ENCODE results near the gene NDRG3.

The NDRG3 gene

DNA sequence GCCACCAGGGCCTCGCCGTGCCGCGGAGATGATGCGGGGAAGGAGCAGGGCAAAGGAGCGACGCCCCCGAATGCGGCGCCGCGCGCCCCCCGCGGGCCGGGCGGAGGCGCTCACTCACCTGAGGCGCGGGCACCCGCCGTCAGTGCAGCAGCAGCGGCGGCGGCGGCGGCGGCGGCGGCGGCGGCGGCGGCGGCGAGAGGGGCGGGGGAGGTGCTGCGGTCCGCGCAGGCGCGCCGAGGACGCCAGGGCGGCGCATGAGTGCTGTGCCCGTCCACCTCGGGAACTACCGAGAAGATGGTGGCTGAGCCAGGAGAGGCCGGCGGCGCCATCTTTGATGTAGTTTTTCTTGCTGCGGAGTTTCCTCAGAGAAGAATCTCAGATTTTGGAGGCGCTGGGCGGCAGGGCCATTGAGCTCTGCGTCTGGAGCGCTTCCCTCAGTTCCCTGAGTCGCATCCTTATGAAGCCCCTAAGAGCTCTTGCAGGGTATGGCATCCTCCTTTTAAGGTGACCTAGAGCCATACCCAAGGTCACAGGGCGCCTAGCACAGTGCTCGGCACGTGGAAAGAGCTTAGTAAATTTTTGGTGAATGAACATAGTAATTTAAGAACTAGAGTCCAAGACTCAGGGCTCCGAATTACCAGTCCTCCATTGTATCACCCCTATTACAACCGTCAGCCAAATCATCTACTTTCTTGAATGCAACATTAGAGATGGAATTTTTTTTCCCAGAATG is at the start of gene NDRG3:
Gene NDRG3, minus strand, starts transcription at position 164 of the 733 bp plus-strand sequence. CDS start 24,355 bp downstream, outside the sequence.
- DNase-seq (ENCODE audit: low read depth in 2 of 2), result peak; percentile 85

DNA sequence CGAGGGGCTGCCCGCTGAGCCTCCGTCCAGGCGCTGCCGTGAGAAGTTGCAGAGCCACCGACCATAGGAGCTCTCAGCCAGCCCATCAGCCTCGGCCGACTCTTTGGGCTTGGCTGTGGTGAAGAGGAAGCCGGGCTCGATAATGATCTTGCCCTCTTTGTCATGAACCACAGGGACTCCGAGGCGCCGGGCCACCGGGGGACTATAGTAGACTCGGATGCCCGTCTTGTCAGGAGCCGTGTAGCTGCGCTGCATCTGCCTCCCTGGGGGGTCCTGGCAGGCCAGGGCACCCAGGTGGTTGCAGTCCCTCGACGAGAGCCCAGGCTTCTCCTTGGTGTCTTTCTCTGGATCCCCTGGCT is 48.2 kb upstream of the NDRG3 start:
- no peak for DNase-seq (ENCODE audit: low read depth in 2 of 2)

DNA sequence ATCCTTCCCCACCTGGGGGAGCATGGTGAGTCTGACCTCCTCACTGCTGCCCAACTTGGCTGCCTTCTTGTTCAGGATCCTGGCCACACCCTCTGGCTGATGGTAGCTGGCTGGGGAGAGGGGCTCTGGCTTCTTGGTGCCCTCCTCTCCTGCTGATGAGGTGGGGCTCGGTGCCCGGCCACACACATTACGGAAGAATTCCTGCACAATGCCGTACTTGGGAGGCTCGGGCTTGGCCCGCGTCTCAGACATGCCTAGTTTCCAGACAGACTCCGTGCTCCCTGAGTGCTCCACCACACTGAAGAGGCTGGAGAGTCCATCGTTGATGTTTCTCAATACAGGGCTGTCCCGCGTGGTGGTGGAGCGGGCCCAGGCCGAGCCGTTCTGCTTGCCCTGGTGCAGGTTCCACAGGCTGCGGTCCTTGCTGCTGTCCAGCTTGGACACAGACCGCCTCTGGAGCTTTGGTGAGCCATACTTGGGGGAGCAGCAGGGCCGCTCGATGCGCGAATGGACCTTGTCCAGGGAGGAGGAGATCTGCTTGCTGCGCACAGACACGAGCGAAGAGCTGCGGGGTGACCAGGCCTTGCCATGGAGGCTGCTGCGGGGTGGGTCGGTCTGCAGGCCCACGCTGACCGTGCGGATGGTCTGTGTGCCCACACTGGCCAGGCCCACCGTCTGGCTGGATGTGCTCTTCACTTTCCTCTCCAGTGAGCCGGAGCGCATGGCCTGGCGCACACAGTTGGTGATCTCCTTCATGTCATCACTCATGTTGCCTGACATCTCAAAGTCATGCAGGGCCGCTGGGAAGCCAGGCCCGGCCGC is 47.6 kb upstream of the NDRG3 start:
- DNase-seq (ENCODE audit: low read depth in 2 of 2), result no peak

DNA sequence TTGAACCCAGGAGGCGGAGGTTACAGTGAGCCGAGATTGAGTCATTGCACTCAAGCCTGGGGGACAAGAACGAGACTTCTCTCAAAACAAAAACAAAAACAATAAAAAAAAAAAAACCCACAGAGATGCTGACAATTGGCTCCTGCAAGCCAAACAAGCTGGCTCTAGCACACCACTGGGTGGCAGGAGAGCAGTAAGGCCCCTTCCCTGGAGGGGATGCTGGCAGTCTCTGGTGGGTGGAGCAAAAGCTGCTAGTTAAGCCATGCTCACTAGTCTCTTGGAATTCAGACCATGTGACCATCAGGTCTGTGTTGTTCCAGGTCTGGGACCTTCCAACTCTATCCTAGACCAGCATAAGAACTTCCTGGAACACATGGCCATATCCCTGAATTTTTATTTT is 46.5 kb upstream of the NDRG3 start:
- DNase-seq (ENCODE audit: low read depth in 2 of 2), result no peak

DNA sequence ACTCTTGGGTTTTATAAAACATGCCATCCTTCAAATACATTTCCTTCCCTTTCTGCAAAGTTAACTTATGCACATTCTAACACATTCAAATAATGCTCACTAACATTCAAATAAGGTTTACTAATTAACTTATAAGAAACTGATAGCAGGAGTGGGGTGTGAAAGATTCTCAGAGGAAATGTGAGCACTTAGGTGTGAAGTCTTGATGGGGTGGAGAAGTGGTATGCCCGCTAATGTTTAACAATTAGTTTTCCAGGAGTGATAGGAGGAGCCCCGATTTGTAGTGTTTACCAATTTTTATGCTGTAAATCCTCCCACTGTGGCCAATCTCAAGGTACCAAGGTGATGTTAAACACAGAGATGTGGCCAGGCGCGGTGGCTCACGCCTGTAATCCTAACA is 46.0 kb upstream of the NDRG3 start:
- no peak for DNase-seq (ENCODE audit: low read depth in 2 of 2)

DNA sequence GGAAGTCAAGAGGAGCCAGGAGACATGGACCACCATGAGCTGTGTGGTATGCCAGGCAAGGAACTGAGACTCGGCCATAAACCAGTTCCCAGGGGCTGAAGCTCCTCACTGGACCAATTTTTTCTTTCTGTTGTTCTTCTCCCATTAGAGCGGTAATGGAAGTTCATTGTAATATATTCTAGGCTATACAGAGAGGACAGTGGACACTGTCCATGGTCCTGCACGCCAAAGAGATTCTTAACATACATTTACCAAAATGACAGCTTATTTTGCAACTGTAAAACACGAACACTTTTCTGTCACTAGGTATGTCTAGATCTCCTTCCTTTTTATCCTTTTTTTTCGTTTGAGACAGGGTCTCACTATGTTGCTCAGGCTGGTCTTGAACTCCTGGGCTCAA is 40.8 kb upstream of the NDRG3 start:
- DNase-seq (ENCODE audit: low read depth in 2 of 2), result no peak

DNA sequence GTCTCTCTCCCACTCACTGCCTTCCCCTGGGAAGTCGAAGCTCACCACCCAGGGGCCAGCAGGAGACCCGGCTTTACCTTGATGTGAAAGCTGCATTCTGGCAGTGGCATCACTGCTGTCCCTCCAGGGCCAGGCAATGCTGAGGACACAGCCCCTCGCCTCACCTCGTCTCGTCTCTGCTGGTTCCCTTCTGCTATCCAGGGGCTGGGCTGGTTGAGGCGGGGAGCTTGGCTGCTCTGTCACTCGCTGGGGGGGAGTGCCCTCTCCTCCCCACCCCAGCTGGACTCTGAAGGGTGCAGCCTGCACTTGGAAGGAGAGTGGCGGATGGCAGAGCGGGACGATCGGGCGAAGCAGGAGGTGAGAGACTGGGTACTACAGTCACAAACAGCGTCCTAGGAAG is 40.4 kb upstream of the NDRG3 start:
- DNase-seq (ENCODE audit: low read depth in 2 of 2), result no peak

DNA sequence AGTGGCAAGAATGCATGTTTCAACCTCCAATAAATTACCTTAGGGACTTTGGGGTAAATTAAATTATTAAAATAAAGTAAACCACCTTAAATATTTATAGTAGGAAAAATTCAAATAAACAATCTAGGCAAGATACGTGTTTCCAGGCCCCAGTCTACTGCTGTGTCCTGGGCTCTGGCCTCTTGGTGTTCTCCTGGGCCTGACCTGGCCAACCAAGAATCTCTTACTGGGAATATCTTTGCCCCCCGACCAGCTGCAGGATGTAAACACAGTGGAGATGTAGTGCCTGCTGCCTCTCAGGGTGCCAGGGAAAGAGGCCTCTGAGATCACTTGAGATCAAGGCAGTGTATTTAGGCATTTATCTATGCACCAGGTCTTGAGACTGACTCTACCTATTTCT is 39.4 kb upstream of the NDRG3 start:
- no peak for DNase-seq (ENCODE audit: low read depth in 2 of 2)

DNA sequence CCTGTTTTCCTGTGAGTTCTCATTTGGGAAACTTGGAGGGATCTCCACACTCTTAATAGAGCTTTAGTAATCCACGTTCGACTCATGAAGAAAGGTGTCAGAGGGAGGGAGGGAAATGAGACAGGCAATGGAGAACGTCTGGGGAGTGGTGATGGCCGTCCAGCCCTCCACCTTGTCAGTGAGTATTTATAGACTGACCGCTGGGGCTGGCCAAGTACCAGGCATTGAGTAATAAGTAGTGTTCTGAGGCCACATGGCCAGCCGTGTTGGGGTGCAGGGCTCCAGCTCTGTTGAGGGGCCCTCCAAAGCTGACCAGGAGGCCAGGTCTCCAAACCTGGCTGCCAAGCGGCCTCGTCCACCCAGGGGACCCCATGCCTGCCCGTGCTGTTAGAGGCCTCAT is 39.0 kb upstream of the NDRG3 start:
- DNase-seq (ENCODE audit: low read depth in 2 of 2), result no peak

DNA sequence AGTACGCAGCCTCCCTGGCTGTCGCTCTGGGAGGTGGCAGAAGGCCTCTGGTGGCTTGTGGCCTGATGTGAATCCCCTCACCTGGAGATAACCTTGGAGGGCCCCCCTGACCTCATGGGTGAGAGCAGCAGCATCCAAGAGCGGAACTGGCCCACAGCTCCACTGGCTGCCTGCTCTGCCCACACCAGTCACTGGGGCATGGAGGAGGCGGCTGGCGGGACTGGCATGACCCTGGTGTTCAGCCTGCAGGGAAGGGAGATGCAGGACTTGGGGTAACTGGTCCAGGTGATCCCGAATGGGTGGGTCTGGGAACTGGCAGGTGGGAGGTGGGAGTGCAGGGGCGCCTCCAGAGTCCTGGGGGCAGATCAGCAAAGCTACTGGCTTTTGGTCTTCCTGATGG is 38.2 kb upstream of the NDRG3 start:
- DNase-seq (ENCODE audit: low read depth in 2 of 2), result no peak

DNA sequence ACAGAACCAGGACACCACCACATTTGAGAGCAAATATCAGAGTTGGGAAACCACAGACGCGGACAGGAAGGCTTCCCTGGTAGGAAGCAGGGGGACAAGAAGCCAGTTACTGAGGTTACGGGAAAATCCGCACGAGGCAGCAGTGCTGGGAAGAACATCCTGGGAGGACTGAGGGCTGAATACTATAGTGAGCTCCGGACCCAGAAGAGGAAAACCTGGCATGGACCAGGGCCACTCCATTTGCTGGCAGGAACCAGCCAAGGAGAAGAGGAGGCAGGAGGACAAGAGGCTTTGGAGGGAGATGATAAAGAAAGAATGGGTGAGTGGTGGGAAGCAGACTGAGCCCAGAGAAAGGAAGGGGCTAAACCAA is 33.8 kb upstream of the NDRG3 start:
- no peak for DNase-seq (ENCODE audit: low read depth in 2 of 2)

DNA sequence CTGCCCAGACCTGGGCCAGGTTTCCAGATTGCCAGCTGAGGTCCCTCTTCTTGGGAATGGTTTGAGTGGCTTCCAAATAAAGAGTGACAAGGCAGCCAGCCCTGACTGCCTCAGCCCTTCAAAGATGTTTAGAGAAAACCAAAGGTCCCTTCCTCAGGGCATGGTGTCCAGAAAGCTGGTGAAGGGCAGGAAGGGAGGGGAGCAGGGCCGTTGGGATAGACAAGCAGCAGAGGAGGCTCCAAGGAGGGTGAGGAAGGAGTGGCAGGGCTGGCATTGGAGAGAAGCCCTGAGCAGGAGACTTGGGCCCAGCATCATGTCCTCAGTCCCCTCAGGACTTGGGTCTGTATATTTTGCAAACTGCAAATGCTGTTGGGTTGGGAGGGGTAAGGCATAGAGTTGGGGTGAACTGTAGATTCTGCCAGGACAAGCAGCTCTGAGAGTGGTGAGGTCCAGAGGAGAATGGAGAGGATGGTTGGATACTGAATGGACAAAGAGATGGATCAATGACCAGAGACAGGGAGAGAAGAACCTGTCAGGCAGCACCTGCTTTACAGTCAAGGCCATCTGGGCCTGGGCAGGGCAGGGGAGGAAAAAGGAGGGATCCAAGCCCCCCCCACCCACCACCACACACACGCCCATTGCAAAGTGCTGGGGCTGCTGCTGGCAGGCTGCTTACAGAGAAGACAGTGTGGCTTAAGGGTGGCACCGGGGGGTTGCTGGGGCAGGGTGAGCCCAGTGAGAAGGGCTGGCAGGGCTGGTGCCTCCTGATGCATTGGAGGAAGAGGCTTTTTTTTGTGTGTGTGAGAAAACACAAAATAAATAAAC is 33.2 kb upstream of the NDRG3 start:
- DNase-seq (ENCODE audit: low read depth in 2 of 2), result no peak

DNA sequence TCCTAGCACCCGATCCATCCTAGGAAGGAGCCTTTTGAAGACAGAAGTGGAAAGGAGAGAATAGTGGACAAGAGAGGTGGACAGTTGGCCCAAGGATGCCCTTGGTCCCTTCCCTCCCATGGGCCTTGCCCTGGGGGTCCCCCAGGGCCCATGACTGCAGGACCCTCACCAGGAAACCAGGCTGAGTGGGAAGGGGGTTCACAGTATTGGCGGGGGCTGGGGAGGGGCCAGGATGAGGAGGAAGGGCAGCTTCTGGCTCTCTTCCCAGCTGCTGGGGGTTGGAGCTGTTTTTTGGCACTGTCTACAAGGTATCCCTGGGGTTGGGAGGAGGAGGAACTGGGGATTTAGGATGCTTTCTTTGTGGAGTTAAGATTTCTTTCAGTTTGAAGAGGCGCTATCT is 31.7 kb upstream of the NDRG3 start:
- DNase-seq (ENCODE audit: low read depth in 2 of 2), result no peak

DNA sequence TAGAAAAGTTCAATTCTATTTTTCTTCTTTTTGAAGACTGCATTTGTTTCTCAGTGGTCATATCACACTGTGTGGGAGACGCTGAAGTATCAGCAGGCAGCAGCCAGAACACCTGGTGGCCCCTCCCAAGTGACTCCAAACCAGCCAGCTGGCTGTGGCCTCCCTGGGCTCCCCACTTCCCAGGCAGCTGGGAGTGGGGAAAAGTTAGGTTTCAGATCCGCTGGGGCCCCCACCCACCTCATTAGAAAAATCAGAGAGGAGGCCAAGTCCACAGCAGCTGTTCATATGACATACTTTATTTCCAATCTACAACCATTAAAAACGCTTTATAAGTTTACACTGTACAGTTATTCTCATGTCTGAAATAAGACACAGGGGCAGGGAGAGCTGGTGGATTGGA is 31.3 kb upstream of the NDRG3 start:
- no peak for DNase-seq (ENCODE audit: low read depth in 2 of 2)

DNA sequence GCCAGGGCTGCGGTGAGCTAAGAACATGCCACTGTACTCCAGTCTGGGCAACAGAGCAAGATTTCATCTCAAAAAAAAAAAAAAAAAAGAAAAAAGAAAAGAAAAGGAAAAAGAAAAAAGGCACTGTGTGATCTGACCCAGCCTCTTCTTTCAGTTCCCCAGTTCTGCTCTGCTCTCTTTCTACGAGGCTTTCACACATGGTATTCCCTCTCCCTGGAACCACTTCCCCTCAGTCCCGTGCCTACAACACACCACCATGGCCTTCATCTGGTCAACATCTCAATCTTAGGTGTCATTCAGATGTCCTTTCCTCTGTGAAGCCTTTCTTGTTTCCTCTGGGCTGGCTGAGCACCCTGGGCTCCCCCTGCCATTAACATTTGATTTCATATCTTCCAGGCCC is 29.9 kb upstream of the NDRG3 start:
- no peak for DNase-seq (ENCODE audit: low read depth in 2 of 2)

DNA sequence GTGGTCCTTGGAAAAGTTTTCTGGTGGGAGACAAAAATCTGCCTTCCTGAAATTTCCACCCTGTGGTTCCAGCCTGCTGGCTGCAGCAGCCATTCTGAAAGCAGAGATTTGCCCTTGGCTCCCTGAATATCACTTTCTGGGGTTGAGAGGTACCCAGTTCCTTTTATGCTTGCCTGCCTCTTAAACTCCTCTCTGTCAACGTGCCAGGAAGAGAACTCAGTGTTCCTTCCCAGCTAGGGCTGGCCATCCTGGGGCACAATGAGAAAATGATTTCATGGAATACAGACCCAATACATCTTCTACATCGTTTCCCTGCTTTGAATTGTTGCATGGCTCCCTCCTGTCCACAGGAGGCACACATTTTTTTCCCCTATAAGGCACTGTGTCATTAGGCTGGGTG is 29.3 kb upstream of the NDRG3 start:
- DNase-seq (ENCODE audit: low read depth in 2 of 2), result no peak

DNA sequence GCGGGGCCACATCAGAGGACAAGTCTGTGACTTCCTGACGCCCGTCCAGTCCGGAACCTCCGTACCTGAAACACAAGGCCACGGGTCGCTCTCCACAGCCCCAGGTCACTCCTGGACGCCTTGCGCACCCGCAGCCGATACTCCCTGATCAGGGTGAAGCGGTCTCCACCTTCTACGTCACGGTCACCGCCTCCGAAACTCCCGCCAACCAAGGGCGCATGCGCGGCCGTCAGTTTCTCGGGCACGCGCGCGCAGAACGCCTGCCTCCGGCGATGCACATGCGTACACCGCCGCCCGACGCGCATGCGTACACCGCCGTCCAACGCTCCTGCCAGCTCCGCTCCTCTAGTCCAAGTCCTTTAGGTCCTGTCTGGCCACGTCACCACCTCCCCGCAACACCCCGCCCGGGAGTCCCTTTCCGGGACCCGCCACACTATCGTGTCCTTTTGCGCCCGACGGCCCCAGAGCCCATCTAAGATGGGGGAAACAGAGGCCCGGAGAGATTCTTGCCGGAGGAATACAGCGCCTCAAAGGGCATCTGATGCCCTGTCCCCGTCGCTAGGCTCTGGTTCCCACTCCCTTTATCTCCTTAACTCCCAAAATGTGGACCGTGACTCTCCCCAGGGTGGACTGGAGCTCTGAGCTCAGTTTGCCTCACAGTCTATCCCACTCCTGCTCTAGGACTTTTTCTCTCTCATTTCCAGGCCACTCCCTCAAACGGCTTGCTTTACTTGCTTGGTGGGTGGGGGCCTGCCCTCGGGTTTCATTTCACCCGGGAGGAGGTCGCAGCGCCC is 27.9 kb upstream of the NDRG3 start, which contains the start of gene DSN1:
Gene DSN1, minus strand, starts transcription at position 167 of the 794 bp plus-strand sequence. CDS start 2,305 bp downstream, outside the sequence.
- DNase-seq (ENCODE audit: low read depth in 2 of 2), result peak; percentile 93 to 95

DNA sequence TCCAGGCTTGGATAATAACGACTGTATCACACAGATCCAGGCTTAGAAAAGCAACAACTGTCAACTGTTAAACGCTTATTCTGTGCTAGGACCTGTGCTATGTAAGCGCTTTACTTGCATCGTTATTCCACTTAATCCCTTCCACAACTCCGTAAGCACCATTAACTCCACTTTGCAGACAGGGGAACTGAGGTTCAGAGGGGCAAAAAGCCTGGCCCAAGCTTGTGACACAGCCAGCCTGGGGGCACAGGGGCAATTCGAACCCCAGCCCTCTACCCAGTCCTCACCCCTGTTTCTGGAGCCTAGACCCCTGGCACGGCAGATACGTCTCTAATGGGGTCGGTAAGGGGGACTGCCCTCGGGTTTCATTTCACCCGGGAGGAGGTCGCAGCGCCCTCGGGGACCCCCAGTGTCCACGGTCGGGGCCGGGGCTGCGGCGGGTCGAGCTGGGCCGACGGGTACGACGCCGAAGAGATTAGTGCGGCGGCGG is 27.3 kb upstream of the NDRG3 start:
- DNase-seq (ENCODE audit: low read depth in 2 of 2), result no peak

DNA sequence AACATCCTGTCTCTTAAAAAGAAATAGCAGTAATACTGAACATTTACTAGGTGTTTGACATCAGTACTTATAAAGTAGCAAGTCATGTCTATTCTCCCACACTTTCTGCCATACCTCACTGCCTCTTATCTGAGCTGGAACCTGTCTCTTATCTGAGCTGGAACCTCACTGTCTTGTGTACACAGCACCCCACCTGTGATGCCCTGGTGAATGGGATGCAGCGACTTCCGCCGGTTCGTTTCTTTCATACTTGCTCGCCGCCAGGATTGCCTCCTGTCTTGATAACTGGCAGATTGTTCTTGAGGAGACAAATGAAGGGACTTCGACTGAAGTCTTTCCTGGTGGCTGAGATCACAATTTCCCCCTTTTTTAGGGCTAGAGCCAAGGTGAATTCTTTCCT is 24.8 kb upstream of the NDRG3 start:
- no peak for DNase-seq (ENCODE audit: low read depth in 2 of 2)

DNA sequence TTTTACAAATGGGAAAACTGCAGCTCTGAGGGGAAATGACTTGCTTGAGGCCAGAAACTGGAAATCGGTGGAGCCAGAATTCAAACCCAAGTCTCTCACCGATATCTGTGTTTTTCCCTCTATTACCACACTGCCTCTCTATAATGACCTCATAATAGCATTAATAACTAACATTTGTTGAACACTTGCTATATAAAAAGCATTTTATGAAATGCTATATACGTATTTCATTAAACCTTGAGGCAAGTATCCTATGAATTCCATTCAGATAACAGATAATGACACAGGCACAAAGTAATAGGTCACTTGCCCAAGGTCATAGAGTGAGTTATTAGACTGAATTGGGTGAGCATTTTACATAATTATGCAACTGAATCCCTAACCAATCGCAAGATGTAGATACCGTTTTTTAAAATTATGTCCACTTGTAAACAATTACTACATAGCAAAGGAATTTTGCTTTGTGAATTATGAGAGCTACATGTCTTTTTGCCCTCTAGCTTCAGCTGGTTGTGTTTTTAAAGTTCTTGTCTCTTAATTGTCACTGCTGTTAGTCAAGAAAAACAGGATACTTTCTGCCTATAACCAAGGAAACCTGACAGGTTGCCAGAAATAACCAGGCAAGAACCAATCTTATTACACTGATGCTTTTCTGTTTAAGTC is 23.0 kb upstream of the NDRG3 start:
- DNase-seq (ENCODE audit: low read depth in 2 of 2), result no peak

DNA sequence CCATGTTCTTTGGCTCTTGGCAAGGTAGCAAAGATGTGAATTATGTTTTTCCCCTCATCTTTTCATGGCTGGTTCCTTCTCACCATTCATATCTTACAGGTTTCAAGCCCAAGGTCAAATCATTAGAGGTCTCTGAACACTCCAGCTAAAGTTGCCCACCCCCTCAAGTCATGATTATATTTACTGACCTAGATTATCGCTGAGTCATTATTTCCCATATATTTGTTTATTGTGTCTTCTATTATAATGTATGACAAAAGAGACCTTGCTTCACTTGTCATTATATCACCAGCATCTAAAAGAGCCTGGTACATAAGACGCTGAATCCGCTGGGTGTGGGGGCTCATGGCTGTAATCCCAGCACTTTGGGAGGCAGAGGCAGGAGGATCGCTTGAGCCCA is 15.2 kb upstream of the NDRG3 start:
- DNase-seq (ENCODE audit: low read depth in 2 of 2), result no peak
